Smooth muscle cell (in vitro differentiated cells): ENCODE data around the gene CNGA4. TPM values are rescaled to one million over a fixed set of nuclear protein-coding genes. Genes with fewer than 3 reads are reported as not detected.
A peak's percentile ranks its signal among the peaks of the same experiment; 100 is the strongest.

Experiments
- DNase-seq: peaks from one replicate; lab custom pipeline; 2025; ENCODE audit not compliant: unreplicated experiment; lab: John Stamatoyannopoulos, UW
- H2AFZ ChIP-seq: fragments of 200-600 bp; sonication (generic); 2 replicates; pipeline ENCODE4 v1.6.0; 2016; ENCODE audit warnings: antibody characterized with exemption, low read depth, mild to moderate bottlenecking
- H3F3A ChIP-seq: fragments of 200-600 bp; sonication (generic); 2 replicates; pipeline ENCODE4 v1.6.0; 2017; ENCODE audit warnings: antibody characterized with exemption, low read depth
- H3K27ac ChIP-seq: fragments of 200-600 bp; sonication (generic); 2 replicates; pipeline ENCODE4 v1.5.1; 2016; ENCODE audit warnings: low read depth, mild to moderate bottlenecking
- H3K27me3 ChIP-seq: fragments of 200-600 bp; sonication (generic); 2 replicates; pipeline ENCODE4 v1.6.1; 2016; ENCODE audit warnings: low read depth, mild to moderate bottlenecking
- H3K36me3 ChIP-seq: fragments of 200-600 bp; sonication (generic); 2 replicates; pipeline ENCODE4 v1.5.1; 2016; ENCODE audit warnings: low read depth
- H3K4me1 ChIP-seq: fragments of 200-600 bp; sonication (generic); 2 replicates; pipeline ENCODE4 v1.5.1; 2016; ENCODE audit warnings: low read depth
- H3K4me2 ChIP-seq: fragments of 200-600 bp; sonication (generic); 2 replicates; pipeline ENCODE4 v1.6.0; 2016; ENCODE audit warnings: mild to moderate bottlenecking
- H3K4me3 ChIP-seq: fragments of 200-600 bp; sonication (generic); 2 replicates; pipeline ENCODE4 v1.5.1; 2016; ENCODE audit warnings: mild to moderate bottlenecking
- H3K79me2 ChIP-seq: fragments of 200-600 bp; sonication (generic); 2 replicates; pipeline ENCODE4 v1.6.0; 2016; ENCODE audit warnings: low read depth, mild to moderate bottlenecking
- H3K9ac ChIP-seq: fragments of 200-600 bp; sonication (generic); 2 replicates; pipeline ENCODE4 v1.6.0; 2016; ENCODE audit warnings: low read depth
- H3K9me3 ChIP-seq: fragments of 200-600 bp; sonication (generic); replicated peaks from 2 replicates; pipeline ENCODE4 v1.5.1; 2016; ENCODE audit warnings: low read depth
- H4K20me1 ChIP-seq: fragments of 200-600 bp; sonication (generic); 2 replicates; pipeline ENCODE4 v1.6.0; 2016; ENCODE audit warnings: low read depth
- WGBS: methylation state at CpG from one replicate; pipeline ENCODE4 v1.1.7; 2016; ENCODE audit warnings: low lambda C conversion rate; 5-methylcytosine and 5-hydroxymethylcytosine counted together
- polyA plus RNA-seq: library from polyadenylated mRNA; unstranded; fragments of >200 nt; fragmentation: Nextera tagmentation; extraction: Ambion mirVana; gene quantifications from 2 replicates; pipeline ENCODE4 v1.2.1, GENCODE V29; 2016
- total RNA-seq: library from RNA; depleted of rRNA; stranded (reverse); fragments of >200 nt; gene quantifications from 2 replicates; pipeline ENCODE4 v1.2.3, GENCODE V29; 2014
- TF ChIP-seq, protein P1 (sequence below): fragments of 200-600 bp; sonication (generic); IDR thresholded peaks from 2 replicates; pipeline ENCODE4 v1.5.1; 2017; ENCODE audit warnings: borderline replicate concordance, mild to moderate bottlenecking, antibody characterized with exemption; ENCODE audit not compliant: insufficient read depth, poor library complexity, severe bottlenecking

The CNGA4 gene
- total and polyA plus RNA-seq, 2 experiments from 2014 or later, result 0.58 TPM; not detected in 1

GRCh38 chr11:6225896-6226295 lies 13.0 kb upstream of the CNGA4 start:
- peaks cover 54% of the 10 kb centered on the region for H3K79me2 ChIP-seq
- H3F3A ChIP-seq, result no peaks in the 10 kb centered on the region
- no peak overlapping the region for H2AFZ ChIP-seq
- peaks cover 69% of the 10 kb centered on the region for H4K20me1 ChIP-seq
- peaks cover 9% of the 10 kb centered on the region for H3K36me3 ChIP-seq
- H3K4me2 ChIP-seq, result no peak overlapping the region
- no peak overlapping the region for H3K4me3 ChIP-seq
- TF ChIP-seq, protein P1, sequence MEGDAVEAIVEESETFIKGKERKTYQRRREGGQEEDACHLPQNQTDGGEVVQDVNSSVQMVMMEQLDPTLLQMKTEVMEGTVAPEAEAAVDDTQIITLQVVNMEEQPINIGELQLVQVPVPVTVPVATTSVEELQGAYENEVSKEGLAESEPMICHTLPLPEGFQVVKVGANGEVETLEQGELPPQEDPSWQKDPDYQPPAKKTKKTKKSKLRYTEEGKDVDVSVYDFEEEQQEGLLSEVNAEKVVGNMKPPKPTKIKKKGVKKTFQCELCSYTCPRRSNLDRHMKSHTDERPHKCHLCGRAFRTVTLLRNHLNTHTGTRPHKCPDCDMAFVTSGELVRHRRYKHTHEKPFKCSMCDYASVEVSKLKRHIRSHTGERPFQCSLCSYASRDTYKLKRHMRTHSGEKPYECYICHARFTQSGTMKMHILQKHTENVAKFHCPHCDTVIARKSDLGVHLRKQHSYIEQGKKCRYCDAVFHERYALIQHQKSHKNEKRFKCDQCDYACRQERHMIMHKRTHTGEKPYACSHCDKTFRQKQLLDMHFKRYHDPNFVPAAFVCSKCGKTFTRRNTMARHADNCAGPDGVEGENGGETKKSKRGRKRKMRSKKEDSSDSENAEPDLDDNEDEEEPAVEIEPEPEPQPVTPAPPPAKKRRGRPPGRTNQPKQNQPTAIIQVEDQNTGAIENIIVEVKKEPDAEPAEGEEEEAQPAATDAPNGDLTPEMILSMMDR, result no peak
- no peaks in the 10 kb centered on the region for H3K4me1 ChIP-seq
- H3K27ac ChIP-seq, result no peak overlapping the region
- no peaks in the 10 kb centered on the region for H3K9me3 ChIP-seq
- no peak for DNase-seq
- WGBS, result 90% methylated on average over 2 of the region's 2 CpGs
- H3K27me3 ChIP-seq, result no peaks in the 10 kb centered on the region
- H3K9ac ChIP-seq, result no peak overlapping the region

- H3K4me1 ChIP-seq, result peaks cover 4% of the 10 kb centered on the region
- H3K4me3 ChIP-seq, result no peak overlapping the region
- H3K36me3 ChIP-seq, result no peaks in the 10 kb centered on the region
- DNase-seq, result no peak
- H4K20me1 ChIP-seq, result peaks cover 70% of the 10 kb centered on the region
- 54% methylated on average over 3 of the region's 3 CpGs for WGBS
- H3K79me2 ChIP-seq, result peaks cover 78% of the 10 kb centered on the region
- no peaks in the 10 kb centered on the region for H3K27me3 ChIP-seq
- no peak overlapping the region for H3K4me2 ChIP-seq
- no peaks in the 10 kb centered on the region for H3K9me3 ChIP-seq
- H3F3A ChIP-seq, result no peaks in the 10 kb centered on the region
- H2AFZ ChIP-seq, result no peak overlapping the region
- TF ChIP-seq, protein P1, result no peak
- H3K27ac ChIP-seq, result no peak overlapping the region
- H3K9ac ChIP-seq, result no peak overlapping the region
These were observed 10.4 kb upstream of the CNGA4 start for GRCh38 chr11:6228520-6228919.

DNA sequence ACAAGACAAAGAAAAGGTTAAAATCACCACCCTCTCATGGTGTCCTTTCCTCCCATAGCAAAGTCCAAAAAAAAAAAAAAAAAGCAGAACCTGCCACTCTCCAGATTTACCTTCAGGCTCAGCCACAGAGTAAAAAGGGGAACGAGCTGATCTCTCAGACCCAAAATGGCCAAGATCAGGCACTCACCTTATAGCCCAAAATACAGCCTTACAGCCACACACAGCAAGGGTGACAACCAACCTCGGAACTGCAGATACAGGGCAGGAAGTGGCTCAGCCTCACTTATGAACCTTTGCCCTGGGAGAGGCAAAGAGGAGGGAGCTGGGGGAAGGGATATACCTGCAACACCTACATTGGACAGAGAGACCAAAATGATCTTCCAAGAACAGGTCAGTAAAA lies 9.0 kb upstream of the CNGA4 start:
- Histone ChIP-seq H3K9me3 (no peaks in the 10 kb centered on the region), H3K4me2 (no peak overlapping the region), H3K4me3 (peak overlapping the region; percentile 31), H3K79me2 (peaks cover 85% of the 10 kb centered on the region), H3F3A (no peaks in the 10 kb centered on the region), H3K36me3 (no peaks in the 10 kb centered on the region), H4K20me1 (peaks cover 59% of the 10 kb centered on the region), H3K9ac (no peak overlapping the region), H3K27ac (no peak overlapping the region), H3K4me1 (peaks cover 7% of the 10 kb centered on the region), H2AFZ (no peak overlapping the region), H3K27me3 (no peaks in the 10 kb centered on the region)
- TF ChIP-seq, protein P1, result no peak
- 74% methylated on average over 2 of the region's 2 CpGs for WGBS
- no peak for DNase-seq

GRCh38 chr11:6232899-6233298 lies 6.0 kb upstream of the CNGA4 start:
- TF ChIP-seq, protein P1, result no peak

More at GRCh38 chr11:6232899-6233298, 6.0 kb upstream of the CNGA4 start:
- Histone ChIP-seq H3F3A (peaks cover 5% of the 10 kb centered on the region), H4K20me1 (peaks cover 30% of the 10 kb centered on the region), H3K4me1 (peaks cover 7% of the 10 kb centered on the region), H3K4me2 (peak overlapping the region; percentile 93), H3K79me2 (peaks cover 63% of the 10 kb centered on the region), H3K9ac (no peak overlapping the region), H2AFZ (no peak overlapping the region), H3K9me3 (no peaks in the 10 kb centered on the region), H3K4me3 (no peak overlapping the region), H3K36me3 (no peaks in the 10 kb centered on the region), H3K27me3 (no peaks in the 10 kb centered on the region), H3K27ac (no peak overlapping the region)
- no peak for DNase-seq
